ENCODE results near the gene DSE.

The DSE gene

GRCh38 chr6:116388924-116389323 lies 18.2 kb downstream of the DSE start:
- TF ChIP-seq ZFX (IDR thresholded peaks at IDR 0.05; ENCODE audit: borderline replicate concordance): no peak
- TF ChIP-seq CTCF (IDR thresholded peaks at IDR 0.05): no peak
- H3K27ac ChIP-seq: no peak overlapping the region

GRCh38 chr6:116389357-116389756 lies 18.6 kb downstream of the DSE start:
- H3K27ac ChIP-seq: no peak overlapping the region
- TF ChIP-seq CTCF (IDR thresholded peaks at IDR 0.05) (no peak), ZFX (IDR thresholded peaks at IDR 0.05; ENCODE audit: borderline replicate concordance) (no peak)

GRCh38 chr6:116390581-116390980 lies 19.8 kb downstream of the DSE start:
- TF ChIP-seq ZFX (IDR thresholded peaks at IDR 0.05; ENCODE audit: borderline replicate concordance) (no peak), CTCF (IDR thresholded peaks at IDR 0.05) (no peak)
- no peak overlapping the region for H3K27ac ChIP-seq

- H3K27ac ChIP-seq: no peak overlapping the region
- TF ChIP-seq ZFX (IDR thresholded peaks at IDR 0.05; ENCODE audit: borderline replicate concordance) (no peak), CTCF (IDR thresholded peaks at IDR 0.05) (no peak)
These were observed 21.6 kb downstream of the DSE start for GRCh38 chr6:116392132-116393013.

GRCh38 chr6:116393430-116393829 lies 22.7 kb downstream of the DSE start:
- TF ChIP-seq CTCF (IDR thresholded peaks at IDR 0.05): no peak
- no peak for TF ChIP-seq ZFX (IDR thresholded peaks at IDR 0.05; ENCODE audit: borderline replicate concordance)
- no peak overlapping the region for H3K27ac ChIP-seq

GRCh38 chr6:116395647-116396046 lies 24.9 kb downstream of the DSE start:
- TF ChIP-seq ZFX (IDR thresholded peaks at IDR 0.05; ENCODE audit: borderline replicate concordance) (no peak), CTCF (IDR thresholded peaks at IDR 0.05) (no peak)
- no peak overlapping the region for H3K27ac ChIP-seq

- TF ChIP-seq CTCF (IDR thresholded peaks at IDR 0.05) (no peak), ZFX (IDR thresholded peaks at IDR 0.05; ENCODE audit: borderline replicate concordance) (no peak)
- no peak overlapping the region for H3K27ac ChIP-seq
These were observed 25.7 kb downstream of the DSE start for GRCh38 chr6:116396441-116396840.
